Stimulated activated CD8-positive, alpha-beta memory T cell treated with anti-CD3 and anti-CD28 coated beads, Interleukin-15, amount 100 ng/mL, for 4 hours (primary cell): ENCODE data around the gene TNRC6C.
A peak's percentile ranks its signal among the peaks of the same experiment; 100 is the strongest.

Experiments used
- DNase-seq, 2 donors: peaks; one replicate each; pipeline ENCODE4 v3.0.0-alpha.2; 2020; ENCODE audit warnings: low read depth in 2 of 2

Gene TNRC6C, protein sequence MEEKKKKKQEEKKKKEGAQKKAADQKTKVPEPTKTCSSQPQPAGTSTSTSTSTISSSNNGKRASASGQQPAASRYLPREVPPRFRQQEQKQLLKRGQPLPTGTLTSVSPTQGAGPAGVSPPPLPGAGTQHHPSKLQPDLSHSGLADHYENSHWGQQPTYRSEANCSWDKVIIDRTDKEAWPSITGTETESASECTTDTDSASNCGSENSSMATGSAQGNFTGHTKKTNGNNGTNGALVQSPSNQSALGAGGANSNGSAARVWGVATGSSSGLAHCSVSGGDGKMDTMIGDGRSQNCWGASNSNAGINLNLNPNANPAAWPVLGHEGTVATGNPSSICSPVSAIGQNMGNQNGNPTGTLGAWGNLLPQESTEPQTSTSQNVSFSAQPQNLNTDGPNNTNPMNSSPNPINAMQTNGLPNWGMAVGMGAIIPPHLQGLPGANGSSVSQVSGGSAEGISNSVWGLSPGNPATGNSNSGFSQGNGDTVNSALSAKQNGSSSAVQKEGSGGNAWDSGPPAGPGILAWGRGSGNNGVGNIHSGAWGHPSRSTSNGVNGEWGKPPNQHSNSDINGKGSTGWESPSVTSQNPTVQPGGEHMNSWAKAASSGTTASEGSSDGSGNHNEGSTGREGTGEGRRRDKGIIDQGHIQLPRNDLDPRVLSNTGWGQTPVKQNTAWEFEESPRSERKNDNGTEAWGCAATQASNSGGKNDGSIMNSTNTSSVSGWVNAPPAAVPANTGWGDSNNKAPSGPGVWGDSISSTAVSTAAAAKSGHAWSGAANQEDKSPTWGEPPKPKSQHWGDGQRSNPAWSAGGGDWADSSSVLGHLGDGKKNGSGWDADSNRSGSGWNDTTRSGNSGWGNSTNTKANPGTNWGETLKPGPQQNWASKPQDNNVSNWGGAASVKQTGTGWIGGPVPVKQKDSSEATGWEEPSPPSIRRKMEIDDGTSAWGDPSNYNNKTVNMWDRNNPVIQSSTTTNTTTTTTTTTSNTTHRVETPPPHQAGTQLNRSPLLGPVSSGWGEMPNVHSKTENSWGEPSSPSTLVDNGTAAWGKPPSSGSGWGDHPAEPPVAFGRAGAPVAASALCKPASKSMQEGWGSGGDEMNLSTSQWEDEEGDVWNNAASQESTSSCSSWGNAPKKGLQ (N-terminal part only)

DNA sequence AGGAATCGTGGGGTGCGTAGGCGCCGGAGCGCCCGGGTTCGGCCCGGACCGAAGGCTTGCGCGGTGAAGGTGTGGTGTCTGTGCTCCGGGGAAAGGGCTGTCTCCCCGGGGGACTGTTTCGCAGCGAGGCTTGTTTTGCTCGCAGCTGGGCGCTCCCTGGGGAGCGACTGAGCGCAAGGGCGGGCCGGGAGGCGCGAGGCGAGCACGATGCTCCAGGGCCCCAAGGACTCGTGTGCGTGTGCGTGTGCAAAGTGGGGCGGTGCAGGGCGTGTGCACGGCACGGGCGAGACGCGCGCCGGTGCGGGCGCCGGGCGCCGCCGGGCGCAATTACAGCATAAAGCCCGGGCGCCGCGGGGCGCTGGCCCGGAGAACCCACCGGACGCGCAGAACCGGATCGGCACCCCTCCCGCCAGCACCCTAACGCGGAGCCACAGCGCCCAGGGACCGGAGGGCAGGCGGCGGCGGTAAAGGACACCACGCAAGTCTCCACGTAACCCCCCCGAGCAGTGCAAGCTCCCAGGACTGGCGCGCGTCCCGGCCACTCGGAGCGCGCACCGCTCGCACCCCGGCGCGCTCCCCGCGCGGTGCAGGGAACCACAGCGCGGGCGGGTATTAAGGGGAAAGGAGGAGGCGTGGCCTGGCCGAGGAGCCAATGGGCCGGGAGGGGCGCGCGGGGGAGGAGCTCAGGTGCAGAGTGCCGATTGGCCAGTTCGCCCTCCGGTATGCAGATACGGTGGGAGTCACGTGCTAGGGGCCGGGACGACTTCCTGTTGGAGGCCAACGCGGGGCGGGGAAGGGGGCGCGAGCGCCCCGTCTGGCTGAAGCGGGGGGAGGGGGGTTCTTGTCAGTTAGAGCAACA, at the start of gene TNRC6C:
Gene TNRC6C (plus strand): TSS at position 847 of the 859 bp plus-strand sequence. CDS start 45,504 bp downstream, outside the sequence.
- DNase-seq = peak; percentile 100

DNA sequence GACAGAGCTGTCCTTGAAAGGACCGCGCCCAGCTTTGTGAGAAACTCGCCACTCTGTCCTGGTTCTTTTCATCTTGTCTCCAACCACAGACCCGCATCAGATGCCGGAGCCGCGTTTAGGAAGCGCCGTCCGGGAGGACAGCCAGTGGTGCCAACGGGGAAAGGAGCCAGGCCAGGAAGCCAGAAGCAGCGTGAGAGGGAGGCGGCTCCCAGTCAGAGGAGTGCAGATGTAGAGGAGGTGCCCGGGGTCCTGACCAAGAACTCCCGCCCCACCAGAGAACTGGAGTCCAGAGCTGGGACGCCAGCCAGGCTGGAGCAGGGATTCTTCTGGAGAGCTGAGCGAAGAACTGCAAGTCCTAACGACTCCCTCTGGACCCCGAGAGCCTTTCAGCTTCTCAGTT, 49.3 kb upstream of the TNRC6C start:
- no peak for DNase-seq

- DNase-seq = no peak
Observed at GRCh38 chr17:77909816-77910215, 48.7 kb upstream of the TNRC6C start.

- no peak for DNase-seq
Observed at GRCh38 chr17:77914385-77915254, 43.9 kb upstream of the TNRC6C start.

DNA sequence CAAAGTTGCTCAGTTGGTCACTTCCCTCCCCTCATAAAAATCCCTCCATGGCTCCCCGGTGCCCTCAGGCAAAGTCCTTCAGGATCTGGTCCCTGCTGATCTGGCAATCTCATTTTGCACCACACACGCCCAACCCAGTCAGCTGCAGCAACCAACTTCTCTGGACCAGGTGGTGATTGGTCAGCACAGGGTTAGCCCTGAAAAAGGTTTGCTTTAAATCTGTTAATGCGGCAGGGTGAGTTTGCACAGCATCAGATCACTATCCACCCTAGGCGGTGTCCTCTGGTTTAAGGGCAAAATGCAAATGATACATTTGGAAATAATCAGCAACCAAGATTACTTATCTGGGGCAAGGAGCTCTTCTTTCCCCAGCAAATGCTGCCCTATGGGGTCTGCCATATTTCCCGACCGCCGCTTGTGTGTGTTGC, 42.9 kb upstream of the TNRC6C start:
- DNase-seq = no peak

GRCh38 chr17:77916264-77916663, 42.2 kb upstream of the TNRC6C start:
- DNase-seq = no peak

DNA sequence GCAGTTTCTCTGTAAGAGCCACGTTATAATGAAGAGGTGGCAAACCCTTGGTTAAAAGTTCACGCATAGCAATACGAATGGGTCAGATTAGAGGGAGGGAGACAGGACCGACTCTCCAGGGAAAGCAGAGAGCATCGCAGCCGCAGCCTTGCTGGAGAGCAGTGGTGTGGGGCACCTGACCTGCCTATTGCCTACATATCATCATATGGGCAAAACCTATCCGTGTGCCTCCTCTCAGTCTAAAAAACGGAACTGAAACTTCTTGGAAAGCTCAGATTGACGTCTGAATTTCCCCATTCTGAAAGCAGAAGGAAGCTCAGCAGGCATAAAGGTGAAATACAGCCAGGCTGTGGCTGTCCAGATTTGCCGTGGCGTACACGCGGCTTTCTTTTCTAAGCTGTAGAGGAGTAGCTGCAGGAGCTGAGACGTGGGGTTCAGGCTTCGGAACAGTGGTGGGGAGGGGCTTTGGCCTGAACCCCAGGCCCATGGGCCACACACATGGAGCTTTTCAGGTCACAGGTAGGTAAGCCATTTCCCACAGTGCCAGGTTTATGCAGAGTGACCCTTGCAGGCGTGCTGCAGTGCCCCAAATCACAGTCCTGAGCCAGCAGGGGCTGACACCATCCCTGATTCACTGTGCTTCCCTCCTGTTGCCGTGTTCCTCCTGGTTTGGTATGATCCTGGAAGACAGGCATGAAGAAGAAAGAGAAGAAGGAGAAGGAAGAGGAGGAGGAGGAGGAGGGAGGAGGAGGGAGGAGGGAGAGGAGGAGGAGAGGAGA, 41.6 kb upstream of the TNRC6C start:
- DNase-seq = no peak

- DNase-seq = no peak
Observed at GRCh38 chr17:77919276-77919675, 39.2 kb upstream of the TNRC6C start.

- no peak for DNase-seq
Observed at GRCh38 chr17:77923135-77923534, 35.4 kb upstream of the TNRC6C start.

DNA sequence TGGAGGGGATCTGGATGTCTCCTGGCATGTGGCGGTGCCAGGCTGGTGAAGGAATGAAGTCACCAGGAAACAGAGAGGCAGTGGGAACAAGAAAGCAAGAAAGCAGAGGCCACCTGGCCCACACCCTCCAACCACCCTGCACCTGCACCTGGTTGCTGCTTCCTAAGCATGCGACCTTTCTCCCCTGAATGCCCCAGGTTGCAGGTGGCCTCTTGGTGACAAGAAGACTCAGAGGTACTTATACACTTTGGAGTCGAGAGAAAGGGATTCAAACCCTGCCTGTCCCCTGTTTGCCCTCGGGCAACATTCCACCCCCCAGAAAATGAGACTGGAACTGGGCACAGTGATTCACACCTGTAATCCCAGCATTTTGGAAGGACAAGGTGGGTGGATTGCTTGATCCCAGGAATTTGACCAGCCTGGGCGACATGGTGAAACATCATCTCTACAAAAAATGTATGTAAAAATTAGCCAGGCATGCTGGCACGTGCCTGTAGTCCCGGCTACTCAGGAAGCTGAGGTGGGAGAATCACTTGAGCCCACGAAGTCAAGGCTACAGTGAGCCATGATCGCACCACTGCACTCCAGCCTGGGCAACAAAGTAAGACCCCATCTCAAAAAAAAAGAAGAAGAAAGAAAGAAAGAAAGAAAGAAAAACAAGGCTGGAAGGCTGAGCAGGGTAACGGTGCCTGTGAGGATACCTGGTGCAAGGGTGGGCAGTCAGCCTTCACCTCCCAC, 34.6 kb upstream of the TNRC6C start:
- no peak for DNase-seq

DNA sequence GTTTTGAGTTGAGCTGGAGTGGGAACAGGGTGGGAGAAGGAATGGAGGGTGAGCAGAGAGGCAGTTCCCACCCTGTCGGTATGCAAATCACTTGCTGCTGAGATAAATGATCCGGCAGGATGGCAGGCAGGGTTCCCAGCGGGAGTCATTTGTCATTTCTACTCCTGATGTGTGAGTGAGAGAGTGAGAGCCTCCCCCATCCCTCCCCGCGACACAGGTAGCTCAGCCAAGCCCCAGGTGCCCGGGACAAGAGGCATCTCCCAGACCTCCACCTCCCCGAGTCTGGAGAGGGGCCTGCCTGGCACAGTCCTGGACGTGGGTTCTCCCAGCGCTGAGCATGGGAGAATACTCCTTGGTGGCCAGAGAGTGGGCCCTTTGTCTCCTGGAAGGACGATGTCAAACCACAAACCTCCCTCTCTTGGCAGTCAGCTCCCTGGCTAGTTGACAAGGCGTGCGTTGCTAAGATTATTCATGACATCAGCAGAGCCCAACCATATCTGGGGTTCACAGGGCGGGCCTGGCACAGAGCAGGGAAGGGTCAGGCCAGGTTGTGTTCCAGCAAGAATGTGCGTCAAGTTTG, 33.7 kb upstream of the TNRC6C start:
- no peak for DNase-seq

- no peak for DNase-seq
Observed at GRCh38 chr17:77925831-77926543, 32.5 kb upstream of the TNRC6C start.

DNA sequence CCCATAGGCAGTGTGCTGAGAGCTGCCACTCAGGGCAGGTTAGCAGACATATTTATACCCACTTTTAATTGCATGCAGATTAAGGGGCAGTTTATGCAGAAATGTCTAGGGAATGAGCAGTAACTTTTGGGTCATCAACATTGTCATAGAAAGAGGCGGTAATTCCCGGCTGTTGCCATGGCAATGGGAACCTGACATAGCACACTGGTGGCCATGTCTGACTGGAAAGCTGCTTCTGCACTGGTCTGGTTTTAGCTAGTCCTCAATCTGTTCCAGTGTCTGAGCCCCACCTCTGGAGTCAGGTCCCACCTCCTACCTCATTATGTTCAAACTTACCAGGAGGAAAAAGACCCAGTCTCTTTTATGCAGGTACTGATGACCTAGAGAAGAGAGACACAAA, 31.5 kb upstream of the TNRC6C start:
- DNase-seq = no peak

DNA sequence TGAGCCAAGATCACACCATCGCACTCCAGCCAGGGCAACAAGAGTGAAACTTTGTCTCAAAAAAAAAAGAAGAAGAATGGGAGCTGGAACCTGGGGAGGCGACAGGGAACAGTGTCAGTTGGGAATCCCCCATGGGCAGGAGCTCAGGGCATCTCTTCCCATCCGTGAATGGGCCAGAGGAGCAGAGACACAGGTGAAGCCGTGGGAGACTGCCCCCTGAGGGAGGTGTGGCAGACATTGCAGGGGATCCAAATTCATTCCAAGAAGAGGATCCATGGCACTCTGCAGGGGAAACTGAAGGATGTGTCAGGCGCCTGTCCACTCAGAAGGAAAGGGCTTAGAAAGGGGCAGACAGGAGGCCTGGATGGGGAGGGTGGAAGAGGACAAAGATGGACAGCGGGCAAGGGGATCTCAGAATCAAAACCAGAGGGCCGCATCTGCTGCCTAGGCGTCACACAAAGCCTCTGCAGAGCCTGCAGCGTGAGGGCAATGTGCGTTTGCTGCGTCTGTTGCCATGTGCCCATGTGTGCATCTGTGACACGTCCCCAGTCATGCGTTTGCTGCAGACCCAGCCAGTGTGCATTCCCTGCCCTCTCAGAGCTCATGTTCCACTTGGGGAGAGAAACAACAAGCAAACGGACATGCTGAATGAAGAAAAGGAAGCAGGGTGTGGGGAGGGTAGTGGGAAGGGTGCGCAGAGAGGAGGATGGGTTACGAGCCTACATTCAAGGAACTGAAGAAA, 30.6 kb upstream of the TNRC6C start:
- DNase-seq = no peak

DNA sequence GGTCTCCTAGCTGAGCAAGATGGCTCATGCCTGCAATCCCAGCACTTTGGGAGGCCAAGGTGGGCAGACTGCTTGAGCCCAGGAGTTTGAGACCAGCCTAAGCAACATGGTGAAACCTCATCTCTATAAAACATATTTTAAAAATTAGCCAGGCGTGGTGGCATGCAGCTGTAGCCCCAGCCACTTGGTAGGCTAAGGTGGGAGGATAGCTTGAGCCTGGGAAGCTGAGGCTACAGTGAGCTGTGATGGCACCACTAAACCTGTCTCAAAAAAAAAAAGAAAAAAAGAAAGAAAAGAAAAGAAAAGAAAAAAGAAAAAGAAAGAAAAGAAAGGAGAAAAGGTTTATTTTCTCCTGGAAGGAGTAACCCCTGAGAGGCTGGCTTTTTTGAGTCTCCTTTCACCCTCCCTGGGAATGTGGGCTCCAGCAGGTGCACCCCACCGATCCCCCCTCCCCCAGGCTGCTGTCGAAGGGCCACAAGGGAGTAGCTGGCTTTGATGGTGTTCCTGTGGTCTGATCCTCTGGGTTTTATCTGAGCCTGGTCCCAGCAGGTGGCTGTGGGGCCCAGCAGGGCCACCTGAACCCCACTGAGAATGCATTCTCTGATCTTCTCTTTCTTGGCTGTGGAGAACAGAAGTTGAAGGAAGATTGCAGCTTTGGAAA, 29.9 kb upstream of the TNRC6C start:
- no peak for DNase-seq

DNA sequence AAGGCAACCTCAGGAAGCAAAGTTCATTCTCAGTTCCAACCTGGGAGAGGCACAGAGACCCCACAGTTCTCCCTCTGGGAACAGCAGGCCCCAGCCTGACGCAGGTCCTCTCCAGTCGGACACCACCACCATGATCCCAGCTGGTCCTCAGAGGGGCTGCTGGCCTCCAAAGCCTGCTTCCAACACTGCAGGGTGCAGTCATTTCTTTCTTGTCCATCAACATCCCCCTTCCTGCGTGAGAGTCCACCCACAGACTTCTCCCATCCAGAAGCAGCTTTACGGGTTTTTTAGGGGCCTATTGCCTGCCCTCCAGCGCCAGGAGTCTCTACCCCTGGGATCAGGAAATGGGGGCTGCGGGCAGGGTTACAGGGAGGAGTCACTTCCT, 29.3 kb upstream of the TNRC6C start:
- DNase-seq = no peak
